IMR-90 (cell line): Measurements from ENCODE around the gene KRTAP4-1. TPM values are rescaled to one million over a fixed set of nuclear protein-coding genes. Genes with fewer than 3 reads are reported as not detected.

ENCODE experiments used
- ATAC-seq: fragments of 200-7000 bp; cut with Tn5 transposase; 2 replicates; pipeline ENCODE4 v1.9.1; 2020; ENCODE audit warnings: low read depth, mild to moderate bottlenecking, moderate library complexity
- BruUV-seq: library from RNA; stranded (reverse); fragments of 400-500 nt; replicated peaks from 2 replicates; lab custom pipeline; 2021; lab: Mats Ljungman, UMichigan
- CTCF ChIA-PET: fragments of 300-600 bp; formaldehyde crosslinking; extraction: SDS; loops from one replicate; lab custom pipeline; 2021; ENCODE audit warnings: antibody characterized with exemption; lab: Yijun Ruan, JAX
- POLR2A ChIA-PET: fragments of 300-600 bp; sonication (Branson Sonifier 250); formaldehyde crosslinking; loops from one replicate; lab custom pipeline; 2022; ENCODE audit warnings: antibody characterized with exemption; ENCODE audit not compliant: unreplicated experiment; lab: Charles Lee
- DNase-seq: peaks from one replicate; pipeline ENCODE4 v3.0.0; 2013
- H2AFZ ChIP-seq: replicated peaks from 2 replicates; pipeline ENCODE3; 2013; ENCODE audit warnings: low read length, mild to moderate bottlenecking; ENCODE audit not compliant: poor library complexity
- H2AK5ac ChIP-seq: 2 replicates; pipeline ENCODE4 v1.6.1; 2013; ENCODE audit warnings: low read depth, low read length, inconsistent platforms
- H2AK9ac ChIP-seq: replicated peaks from 2 replicates; pipeline ENCODE3; 2013; ENCODE audit warnings: mild to moderate bottlenecking, low read depth, low read length, moderate library complexity; ENCODE audit not compliant: poor library complexity
- H2BK120ac ChIP-seq: 2 replicates; pipeline ENCODE4 v1.6.1; 2013; ENCODE audit warnings: low read depth, low read length, inconsistent platforms
- H2BK15ac ChIP-seq: 3 replicates; pipeline ENCODE4 v1.6.1; 2013; ENCODE audit warnings: low read depth, low read length, inconsistent platforms
- H2BK20ac ChIP-seq: 2 replicates; pipeline ENCODE4 v1.6.1; 2013; ENCODE audit warnings: low read depth, mild to moderate bottlenecking, inconsistent platforms, low read length, moderate library complexity
- H2BK5ac ChIP-seq: 2 replicates; pipeline ENCODE4 v1.6.1; 2013; ENCODE audit warnings: mild to moderate bottlenecking, low read depth, low read length, inconsistent platforms; ENCODE audit not compliant: poor library complexity, severe bottlenecking
- H3K14ac ChIP-seq: replicated peaks from 2 replicates; pipeline ENCODE4 v1.6.1; 2013; ENCODE audit warnings: low read depth, low read length, inconsistent platforms
- H3K18ac ChIP-seq: 2 replicates; pipeline ENCODE4 v1.6.1; 2013; ENCODE audit warnings: low read depth, low read length, control low read depth
- H3K23ac ChIP-seq: 2 replicates; pipeline ENCODE4 v1.6.1; 2013; ENCODE audit warnings: low read depth, low read length, inconsistent platforms
- H3K27ac ChIP-seq: 2 replicates; pipeline ENCODE4 v1.5.1; 2013; ENCODE audit warnings: mild to moderate bottlenecking, control low read depth, low read length; ENCODE audit not compliant: insufficient read depth
- H3K27me3 ChIP-seq: 2 replicates; pipeline ENCODE4 v1.6.1; 2013; ENCODE audit warnings: low read length; ENCODE audit not compliant: control insufficient read depth, insufficient read depth
- H3K36me3 ChIP-seq: 2 replicates; pipeline ENCODE4 v1.6.1; 2013; ENCODE audit warnings: low read length, mixed read lengths; ENCODE audit not compliant: control insufficient read depth, insufficient read depth
- H3K4ac ChIP-seq: 2 replicates; pipeline ENCODE4 v1.6.1; 2013; ENCODE audit warnings: low read depth, low read length, inconsistent platforms
- H3K4me1 ChIP-seq: 2 replicates; pipeline ENCODE4 v1.6.1; 2013; ENCODE audit warnings: low read length, mixed read lengths; ENCODE audit not compliant: control insufficient read depth, insufficient read depth
- H3K4me2 ChIP-seq: 2 replicates; pipeline ENCODE4 v1.6.1; 2013; ENCODE audit warnings: low read depth, mild to moderate bottlenecking, control low read depth, low read length, moderate library complexity
- H3K4me3 ChIP-seq: 2 replicates; pipeline ENCODE4 v1.5.1; 2013; ENCODE audit warnings: low read depth, mild to moderate bottlenecking, control low read depth, low read length, moderate library complexity; ENCODE audit not compliant: insufficient read depth
- H3K56ac ChIP-seq: 2 replicates; pipeline ENCODE4 v1.6.1; 2013; ENCODE audit warnings: low read length, inconsistent platforms; ENCODE audit not compliant: insufficient read depth; ENCODE audit errors: extremely low read depth
- H3K79me1 ChIP-seq, 2 experiments: 2 replicates each; pipeline ENCODE4 v1.6.1; 2013; ENCODE audit warnings: low read length in 2 of 2, inconsistent platforms in 1 of 2, low read depth in 1 of 2
- H3K9ac ChIP-seq: 2 replicates; pipeline ENCODE4 v1.6.1; 2013; ENCODE audit warnings: low read depth, low read length, control low read depth
- H3K9me1 ChIP-seq: 2 replicates; pipeline ENCODE4 v1.6.1; 2013; ENCODE audit warnings: low read length, inconsistent platforms; ENCODE audit not compliant: insufficient read depth
- H3K9me3 ChIP-seq: 2 replicates; pipeline ENCODE4 v1.6.1; 2013; ENCODE audit warnings: low read length; ENCODE audit not compliant: control insufficient read depth, insufficient read depth
- H4K20me1 ChIP-seq: 2 replicates; pipeline ENCODE4 v1.6.1; 2013; ENCODE audit warnings: low read length, inconsistent platforms; ENCODE audit not compliant: insufficient read depth
- H4K5ac ChIP-seq: 2 replicates; pipeline ENCODE4 v1.6.1; 2013; ENCODE audit warnings: mild to moderate bottlenecking, low read depth, low read length, control low read depth
- H4K8ac ChIP-seq, 2 experiments: 2 replicates each; pipeline ENCODE4 v1.6.1; 2013; ENCODE audit warnings: low read depth in 2 of 2, low read length in 2 of 2, control low read depth in 1 of 2, inconsistent platforms in 1 of 2
- H4K91ac ChIP-seq: 2 replicates; pipeline ENCODE4 v1.6.1; 2013; ENCODE audit warnings: low read depth, low read length, inconsistent platforms; ENCODE audit not compliant: insufficient read depth
- BHLHE40 ChIP-seq: fragments of 150-350 bp; IDR thresholded peaks from 2 replicates; pipeline ENCODE4 v1.6.1; 2016; ENCODE audit warnings: mild to moderate bottlenecking, low read depth, low read length
- WGBS, 2 experiments: methylation state at CpG; one replicate each; pipeline versions ENCODE4 v1.1.5 to v1.1.7; 2013; ENCODE audit warnings: missing lambda C conversion rate in 2 of 2; ENCODE audit not compliant: insufficient read length in 1 of 2; ENCODE audit errors: extremely low coverage in 2 of 2; 5-methylcytosine and 5-hydroxymethylcytosine counted together
- dilution Hi-C: fragments of 300-500 bp; cut with HindIII; formaldehyde crosslinking; loops from one replicate; pipeline ENCODE4 v1.14.3; 2018; ENCODE audit warnings: low sequenced_read_pairs; ENCODE audit not compliant: unreplicated experiment
- in situ Hi-C: fragments of 300-500 bp; cut with MboI; formaldehyde crosslinking; loops from 3 replicates; pipeline ENCODE4 v1.14.3; 2019; ENCODE audit warnings: low sequenced_read_pairs, inconsistent platforms, mixed read lengths
- intact Hi-C: fragments of 100-400 bp; cut with micrococcal nuclease; formaldehyde crosslinking; loops from 2 replicates; pipeline ENCODE4 v1.10.0; 2022
- polyA plus RNA-seq, 3 experiments: library from polyadenylated mRNA; depleted of rRNA; stranded (reverse); fragments of >200 nt; gene quantifications; 2 replicates each; pipeline ENCODE4 v1.2.3, GENCODE V29; 2012; ENCODE audit warnings: low replicate concordance in 1 of 3
- total RNA-seq: library from RNA; depleted of rRNA; stranded (reverse); fragments of >200 nt; gene quantifications from 2 replicates; pipeline ENCODE4 v1.2.3, GENCODE V29; 2012
- TF ChIP-seq, protein P1 (sequence below): fragments of 150-350 bp; IDR thresholded peaks from 2 replicates; pipeline ENCODE4 v1.6.1; 2017; ENCODE audit warnings: mild to moderate bottlenecking, antibody characterized with exemption, low read length, low read depth

The KRTAP4-1 gene
- total and polyA plus RNA-seq, 2 of the 4 experiments (the other 2 are of a cell fraction): not detected

- TF ChIP-seq, protein P1, sequence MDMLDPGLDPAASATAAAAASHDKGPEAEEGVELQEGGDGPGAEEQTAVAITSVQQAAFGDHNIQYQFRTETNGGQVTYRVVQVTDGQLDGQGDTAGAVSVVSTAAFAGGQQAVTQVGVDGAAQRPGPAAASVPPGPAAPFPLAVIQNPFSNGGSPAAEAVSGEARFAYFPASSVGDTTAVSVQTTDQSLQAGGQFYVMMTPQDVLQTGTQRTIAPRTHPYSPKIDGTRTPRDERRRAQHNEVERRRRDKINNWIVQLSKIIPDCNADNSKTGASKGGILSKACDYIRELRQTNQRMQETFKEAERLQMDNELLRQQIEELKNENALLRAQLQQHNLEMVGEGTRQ: no peak
Measured at GRCh38 chr17:41178843-41179616, 5.7 kb downstream of the KRTAP4-1 start (continued).

DNA sequence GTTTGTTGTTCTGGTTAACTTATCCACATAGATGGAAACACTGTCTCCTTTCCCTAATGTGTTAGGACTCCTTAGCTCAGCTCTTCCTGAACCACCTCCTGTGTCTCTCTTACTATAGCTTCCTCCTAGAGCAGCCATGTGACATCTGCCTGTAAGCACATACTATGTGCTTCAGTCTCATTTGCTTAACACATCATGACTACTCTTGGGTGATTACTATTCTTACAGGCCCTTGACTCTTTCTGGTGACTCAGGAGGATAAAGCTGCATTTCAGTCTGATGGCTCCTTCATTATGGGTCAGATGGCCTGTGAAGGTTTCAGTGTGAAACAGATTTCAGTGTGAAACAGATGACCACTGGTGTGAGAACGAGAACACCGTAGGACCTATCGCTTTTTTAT lies 6.4 kb downstream of the KRTAP4-1 start:
- peak overlapping the region; percentile 71 for H2AFZ ChIP-seq
- H3K9me3 ChIP-seq: no peaks in the 10 kb centered on the region
- H4K20me1 ChIP-seq: no peaks in the 10 kb centered on the region
- ATAC-seq: peak; percentile 40; the same call in 1 of the 2 replicates
- H2BK5ac ChIP-seq: peak overlapping the region; percentile 75
- H3K27ac ChIP-seq: no peak overlapping the region
- peak overlapping the region; percentile 72; the same call in 1 of the 2 replicates for H3K14ac ChIP-seq
- 0 out of 2 replicates have a peak overlapping the region, but pooled peaks have one; percentile 8 for H3K23ac ChIP-seq
- no peak overlapping the region for H3K9ac ChIP-seq
- H2BK120ac ChIP-seq: peak overlapping the region; percentile 21; the same call in 1 of the 2 replicates
- TF ChIP-seq BHLHE40: no peak
- TF ChIP-seq, protein P1: peak; percentile 42
- peak overlapping the region in 1 of 2 experiments; percentile 68; a peak in 1 of 4 replicates for H4K8ac ChIP-seq
- 0 out of 3 replicates have a peak overlapping the region, but pooled peaks have one; percentile 38 for H2BK15ac ChIP-seq
- H3K4ac ChIP-seq: peak overlapping the region; percentile 57; the same call in 1 of the 2 replicates
- H4K91ac ChIP-seq: no peak overlapping the region
- peak overlapping the region; percentile 44; the same call in 1 of the 2 replicates for H2AK5ac ChIP-seq
- WGBS, 2 experiments: no CpG with 5 or more reads among the region's 3 CpGs
- CTCF ChIA-PET: no interaction called here
- H3K9me1 ChIP-seq: no peaks in the 10 kb centered on the region; the same call in 1 of the 2 replicates
- BruUV-seq: no TSS peak
- H3K36me3 ChIP-seq: no peaks in the 10 kb centered on the region
- intact Hi-C loops (no loop called here), in situ Hi-C loops (no loop called here), dilution Hi-C loops (no loop called here)
- H3K27me3 ChIP-seq: no peaks in the 10 kb centered on the region; the same call in 1 of the 2 replicates
- no peak overlapping the region for H3K56ac ChIP-seq
- peak overlapping the region; percentile 75; the same call in 1 of the 2 replicates for H3K18ac ChIP-seq
- H3K4me3 ChIP-seq: no peak overlapping the region
- H3K4me1 ChIP-seq: peaks cover 3% of the 10 kb centered on the region; the same call in 1 of the 2 replicates
- no peak overlapping the region for H2AK9ac ChIP-seq
- H3K4me2 ChIP-seq: no peak overlapping the region
- POLR2A ChIA-PET: interaction anchor here (0.7 kb wide), 1 partner anchor 153 kb away, joined by 3 read pairs; no protein-coding TSS in a partner anchor
- DNase-seq: peak; percentile 72
- peak overlapping the region; percentile 51; the same call in 1 of the 2 replicates for H4K5ac ChIP-seq
- no peak overlapping the region for H2BK20ac ChIP-seq
- no peaks in the 10 kb centered on the region for H3K79me1 ChIP-seq
